ENCODE measurements around the gene TMUB2.

TMUB2 gene

DNA sequence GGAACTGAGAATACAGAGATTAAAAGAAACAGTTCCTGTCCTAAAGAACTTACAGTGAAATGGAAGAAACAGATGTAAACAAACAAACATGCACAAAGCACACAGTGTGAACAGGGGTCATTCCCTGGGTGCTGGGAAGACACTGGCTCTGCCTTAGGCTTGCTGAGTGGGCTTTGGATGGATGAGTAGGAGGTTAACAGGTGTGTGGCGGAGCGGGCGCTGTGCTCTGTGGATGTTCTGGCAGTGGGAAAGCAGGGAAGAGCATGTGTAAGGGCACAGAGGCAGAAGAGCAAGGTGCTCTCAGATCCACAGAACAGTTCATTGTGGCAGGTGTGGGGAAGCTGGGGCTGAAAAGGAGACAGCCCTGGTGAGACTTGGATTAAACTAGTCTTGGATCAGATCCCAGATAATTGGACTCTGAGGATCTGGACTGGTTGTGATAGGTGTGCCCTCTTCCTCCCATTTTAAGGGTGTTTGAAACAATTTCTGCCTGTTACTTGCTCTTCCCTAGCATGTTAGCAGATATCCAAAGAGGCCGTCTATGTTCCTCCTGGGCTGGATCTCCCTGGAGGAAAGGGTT, 36.9 kb upstream of the TMUB2 start:
- Histone ChIP-seq H3F3A (ENCODE audit: insufficient read depth) (no peaks in the 10 kb centered on the region), H3K9ac (ENCODE audit: low read length) (no peak overlapping the region), H3K79me2 (ENCODE audit: insufficient read depth, low read length) (peaks cover 10% of the 10 kb centered on the region; the same call in 1 of the 2 replicates), H2AFZ (ENCODE audit: low read depth, low read length, severe bottlenecking) (no peak overlapping the region), H3K27ac (ENCODE audit: low read depth, low read length) (no peak overlapping the region), H3K27me3 (ENCODE audit: low read length) (no peaks in the 10 kb centered on the region), H4K20me1 (ENCODE audit: low read depth, low read length) (no peaks in the 10 kb centered on the region), H3K4me3 (ENCODE audit: insufficient read depth, low read length, poor library complexity, severe bottlenecking) (no peak overlapping the region), H3K9me2 (replicated peaks; ENCODE audit: insufficient read depth, low read length) (no peaks in the 10 kb centered on the region), H3K9me3 (ENCODE audit: insufficient read depth, low read length) (no peaks in the 10 kb centered on the region), H3K36me3 (ENCODE audit: low read length) (no peaks in the 10 kb centered on the region), H3K4me2 (ENCODE audit: low read depth, low read length, poor library complexity, severe bottlenecking) (no peak overlapping the region)
- TF ChIP-seq EZH2phosphoT487 (conservative IDR thresholded peaks at IDR 0.05; ENCODE audit: low read length) = no peak
- TF ChIP-seq, protein P1, sequence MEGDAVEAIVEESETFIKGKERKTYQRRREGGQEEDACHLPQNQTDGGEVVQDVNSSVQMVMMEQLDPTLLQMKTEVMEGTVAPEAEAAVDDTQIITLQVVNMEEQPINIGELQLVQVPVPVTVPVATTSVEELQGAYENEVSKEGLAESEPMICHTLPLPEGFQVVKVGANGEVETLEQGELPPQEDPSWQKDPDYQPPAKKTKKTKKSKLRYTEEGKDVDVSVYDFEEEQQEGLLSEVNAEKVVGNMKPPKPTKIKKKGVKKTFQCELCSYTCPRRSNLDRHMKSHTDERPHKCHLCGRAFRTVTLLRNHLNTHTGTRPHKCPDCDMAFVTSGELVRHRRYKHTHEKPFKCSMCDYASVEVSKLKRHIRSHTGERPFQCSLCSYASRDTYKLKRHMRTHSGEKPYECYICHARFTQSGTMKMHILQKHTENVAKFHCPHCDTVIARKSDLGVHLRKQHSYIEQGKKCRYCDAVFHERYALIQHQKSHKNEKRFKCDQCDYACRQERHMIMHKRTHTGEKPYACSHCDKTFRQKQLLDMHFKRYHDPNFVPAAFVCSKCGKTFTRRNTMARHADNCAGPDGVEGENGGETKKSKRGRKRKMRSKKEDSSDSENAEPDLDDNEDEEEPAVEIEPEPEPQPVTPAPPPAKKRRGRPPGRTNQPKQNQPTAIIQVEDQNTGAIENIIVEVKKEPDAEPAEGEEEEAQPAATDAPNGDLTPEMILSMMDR (IDR thresholded peaks at IDR 0.05; ENCODE audit: insufficient read depth, low read length, poor library complexity, severe bottlenecking) = no peak

DNA sequence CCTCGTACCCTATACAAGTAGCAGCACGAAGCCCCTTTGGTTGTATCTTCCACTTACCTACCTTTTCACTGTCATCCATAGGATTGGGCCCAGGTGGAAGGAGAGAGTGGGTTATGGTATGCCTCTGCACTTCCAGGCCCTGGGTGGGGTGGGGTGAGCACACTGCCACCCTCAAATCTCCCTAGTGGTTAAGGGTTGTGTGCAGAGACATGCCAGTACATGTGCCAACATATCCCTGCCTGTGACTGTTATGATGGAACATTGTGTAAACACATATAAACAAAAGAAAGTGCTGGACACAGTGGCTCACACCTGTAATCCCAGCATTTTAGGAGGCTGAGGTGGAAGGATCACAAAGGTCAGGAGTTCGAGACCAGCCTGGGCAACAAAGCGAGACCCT, 33.9 kb upstream of the TMUB2 start:
- Histone ChIP-seq H3K4me2 (ENCODE audit: low read depth, low read length, poor library complexity, severe bottlenecking) (no peak overlapping the region), H4K20me1 (ENCODE audit: low read depth, low read length) (no peaks in the 10 kb centered on the region), H3K79me2 (ENCODE audit: insufficient read depth, low read length) (peaks cover 10% of the 10 kb centered on the region; the same call in 1 of the 2 replicates), H2AFZ (ENCODE audit: low read depth, low read length, severe bottlenecking) (no peak overlapping the region), H3K9me2 (replicated peaks; ENCODE audit: insufficient read depth, low read length) (no peaks in the 10 kb centered on the region), H3K27ac (ENCODE audit: low read depth, low read length) (no peak overlapping the region), H3K9ac (ENCODE audit: low read length) (no peak overlapping the region), H3K9me3 (ENCODE audit: insufficient read depth, low read length) (no peaks in the 10 kb centered on the region), H3K4me3 (ENCODE audit: insufficient read depth, low read length, poor library complexity, severe bottlenecking) (no peak overlapping the region), H3K36me3 (ENCODE audit: low read length) (no peaks in the 10 kb centered on the region), H3F3A (ENCODE audit: insufficient read depth) (no peaks in the 10 kb centered on the region), H3K27me3 (ENCODE audit: low read length) (no peaks in the 10 kb centered on the region)
- TF ChIP-seq EZH2phosphoT487 (conservative IDR thresholded peaks at IDR 0.05; ENCODE audit: low read length) = no peak
- TF ChIP-seq, protein P1 (IDR thresholded peaks at IDR 0.05; ENCODE audit: insufficient read depth, low read length, poor library complexity, severe bottlenecking) = no peak

DNA sequence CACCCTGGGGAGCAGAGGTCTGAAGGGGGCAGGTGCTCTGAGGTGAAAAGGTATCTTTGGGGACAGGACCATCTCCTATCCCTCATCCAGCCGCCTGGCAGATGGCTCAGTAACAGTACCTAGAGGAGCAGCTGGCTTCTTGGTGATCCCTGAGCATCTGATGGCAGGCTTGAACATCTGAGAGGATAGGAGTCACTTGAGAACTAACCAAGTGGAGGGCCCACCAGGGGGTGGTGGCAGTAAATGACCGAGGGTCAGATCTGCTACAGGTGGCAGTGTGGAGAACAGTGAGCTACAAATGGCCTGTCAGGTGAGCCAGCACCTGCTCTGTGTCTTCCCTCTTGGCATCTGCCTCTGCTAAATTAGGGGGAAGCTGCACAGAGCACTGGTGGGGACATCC, 31.3 kb upstream of the TMUB2 start:
- 0 out of 2 replicates have a peak, but pooled peaks cover 10% of the 10 kb centered on the region for H3K79me2 ChIP-seq (ENCODE audit: insufficient read depth, low read length)
- H4K20me1 ChIP-seq (ENCODE audit: low read depth, low read length) = no peaks in the 10 kb centered on the region
- no peaks in the 10 kb centered on the region for H3K9me3 ChIP-seq (ENCODE audit: insufficient read depth, low read length)
- H3K36me3 ChIP-seq (ENCODE audit: low read length) = no peaks in the 10 kb centered on the region
- no peaks in the 10 kb centered on the region for H3F3A ChIP-seq (ENCODE audit: insufficient read depth)
- no peak for TF ChIP-seq EZH2phosphoT487 (conservative IDR thresholded peaks at IDR 0.05; ENCODE audit: low read length)
- TF ChIP-seq, protein P1 (IDR thresholded peaks at IDR 0.05; ENCODE audit: insufficient read depth, low read length, poor library complexity, severe bottlenecking) = no peak
- no peak overlapping the region for H3K4me3 ChIP-seq (ENCODE audit: insufficient read depth, low read length, poor library complexity, severe bottlenecking)
- H3K9ac ChIP-seq (ENCODE audit: low read length) = no peak overlapping the region
- H3K4me2 ChIP-seq (ENCODE audit: low read depth, low read length, poor library complexity, severe bottlenecking) = no peak overlapping the region
- H2AFZ ChIP-seq (ENCODE audit: low read depth, low read length, severe bottlenecking) = no peak overlapping the region
- no peaks in the 10 kb centered on the region for H3K9me2 ChIP-seq (replicated peaks; ENCODE audit: insufficient read depth, low read length)
- H3K27ac ChIP-seq (ENCODE audit: low read depth, low read length) = no peak overlapping the region
- H3K27me3 ChIP-seq (ENCODE audit: low read length) = no peaks in the 10 kb centered on the region

Measured in SU-DHL-6 (cell line).